ENCODE data around the gene TTC33.
"Not testable (repeated sequence)": the region's sequence is repeated elsewhere in the genome, so short reads cannot be mapped to it uniquely, and the experiment has no call there.

Gene TTC33

GRCh38 chr5:40716000-40716399 lies 39.8 kb downstream of the TTC33 start:
- peak; percentile 17 for DNase-seq

GRCh38 chr5:40714001-40714400 lies 41.8 kb downstream of the TTC33 start:
- no peak for DNase-seq

GRCh38 chr5:40710575-40710974 lies 45.2 kb downstream of the TTC33 start:
- DNase-seq = not testable (repeated sequence)

- not testable (repeated sequence) for DNase-seq
Observed at GRCh38 chr5:40705484-40705883, 50.3 kb downstream of the TTC33 start.

GRCh38 chr5:40702027-40702426 lies 53.7 kb downstream of the TTC33 start:
- not testable (repeated sequence) for DNase-seq

GRCh38 chr5:40700116-40700782 lies 55.5 kb downstream of the TTC33 start:
- no peak for DNase-seq

- DNase-seq = no peak
Observed at GRCh38 chr5:40694433-40694832, 61.3 kb downstream of the TTC33 start.

- DNase-seq = no peak
Observed at GRCh38 chr5:40691894-40692293, 63.9 kb downstream of the TTC33 start.

GRCh38 chr5:40690267-40690666 lies 65.5 kb downstream of the TTC33 start:
- no peak for DNase-seq

- DNase-seq = peak; percentile 88
Observed at GRCh38 chr5:40689438-40689837, 66.3 kb downstream of the TTC33 start.

- DNase-seq = no peak
Observed at GRCh38 chr5:40688996-40689395, 66.8 kb downstream of the TTC33 start.

GRCh38 chr5:40688127-40688761 lies 67.5 kb downstream of the TTC33 start:
- DNase-seq = peak; percentile 90

- peak; percentile 66 for DNase-seq
Observed at GRCh38 chr5:40687321-40687720, 68.4 kb downstream of the TTC33 start.

GRCh38 chr5:40685976-40686486 lies 69.7 kb downstream of the TTC33 start:
- no peak for DNase-seq

GRCh38 chr5:40685193-40685592 lies 70.6 kb downstream of the TTC33 start:
- no peak for DNase-seq

- DNase-seq = no peak
Observed at GRCh38 chr5:40683305-40683704, 72.5 kb downstream of the TTC33 start.

GRCh38 chr5:40682154-40683017 lies 73.4 kb downstream of the TTC33 start:
- DNase-seq = peak; percentile 53

GRCh38 chr5:40681363-40682153 lies 74.2 kb downstream of the TTC33 start:
- peak; percentile 62 for DNase-seq

GRCh38 chr5:40680741-40681362 lies 74.9 kb downstream of the TTC33 start:
- peak; percentile 69 for DNase-seq

GRCh38 chr5:40679913-40680681 lies 75.7 kb downstream of the TTC33 start, which contains the start of gene PTGER4:
PTGER4 (plus strand) TSS chr5:40679915; CDS start chr5:40680994, 1,079 bp downstream.
- peak; percentile 63 for DNase-seq

Measured in activated CD4-positive, alpha-beta T cell treated with anti-CD3 and anti-CD28 coated beads, Interleukin-2, Interleukin-6, amounts not matched to agents 100 ng/mL and 50 ng/mL, durations not matched to agents 16 hours and 8 hours (primary cell).